Measurements from ENCODE around the gene GTPBP4.

- TF ChIP-seq EZH2 (IDR thresholded peaks at IDR 0.05; ENCODE audit: borderline replicate concordance, low read length) (no peak), CTCF (IDR thresholded peaks at IDR 0.05; ENCODE audit: low read length) (no peak)
Measured at GRCh38 chr10:1002425-1003006, 14.3 kb downstream of the GTPBP4 start.
